Measurements from ENCODE around the gene GALNT17. TPM values are rescaled to one million over a fixed set of nuclear protein-coding genes. Genes with fewer than 3 reads are reported as not detected.
A peak's percentile ranks its signal among the peaks of the same experiment; 100 is the strongest.
"Not testable (repeated sequence)": the region's sequence is repeated elsewhere in the genome, so short reads cannot be mapped to it uniquely, and the experiment has no call there.

Gene GALNT17
- total and polyA plus RNA-seq, 4 donors = 2.8 to 10.8 (median 7.4) TPM

GRCh38 chr7:71733107-71733870, 601.3 kb downstream of the GALNT17 start:
- 6% methylated on average over 29 of the region's 29 CpGs for WGBS, 2 donors
- H3K27ac ChIP-seq (ENCODE audit: low read depth in 1 of 2, low read length in 1 of 2) = no peak overlapping the region
- H3K4me1 ChIP-seq (ENCODE audit: control insufficient read depth in 5 of 5, insufficient read depth in 5 of 5, low read length in 5 of 5) = peaks cover 0 to 12% (median 2%) of the 10 kb centered on the region in 5 donors
- peaks cover 0 to 3% (median 0%) of the 10 kb centered on the region in 3 donors for H3K27me3 ChIP-seq (ENCODE audit: control insufficient read depth in 3 of 3, insufficient read depth in 3 of 3, low read length in 2 of 3)
- DNase-seq (peak; percentile 87 to 88 (median 88)), ATAC-seq (ENCODE audit: insufficient read depth, low FRiP score) (peak; percentile 83)
- H3K4me3 ChIP-seq = no peak overlapping the region
- peak; percentile 64 for TF ChIP-seq CTCF (IDR thresholded peaks at IDR 0.05; ENCODE audit: control extremely low read depth, extremely low read depth)
- no peaks in the 10 kb centered on the region for H3K36me3 ChIP-seq (ENCODE audit: control insufficient read depth in 4 of 4, insufficient read depth in 4 of 4, low read length in 4 of 4)
- peaks cover 0 to 5% (median 0%) of the 10 kb centered on the region in 4 donors for H3K9me3 ChIP-seq (ENCODE audit: control insufficient read depth in 4 of 4, insufficient read depth in 3 of 4, low read length in 3 of 4)
- no peak overlapping the region for H3K9ac ChIP-seq (ENCODE audit: insufficient read depth in 1 of 2, low read length in 2 of 2)

GRCh38 chr7:71735961-71736556, 604.1 kb downstream of the GALNT17 start:
- 36 to 39% methylated on average over 7 of the region's 7 CpGs for WGBS, 2 donors
- ATAC-seq (ENCODE audit: insufficient read depth, low FRiP score) (peak; percentile 55), DNase-seq (peak; percentile 79 to 89 (median 86))
- H3K27ac ChIP-seq (ENCODE audit: low read depth in 1 of 2, low read length in 1 of 2) = no peak overlapping the region
- no peak overlapping the region for H3K4me3 ChIP-seq
- peak; percentile 56 for TF ChIP-seq CTCF (IDR thresholded peaks at IDR 0.05; ENCODE audit: control extremely low read depth, extremely low read depth)
- H3K9ac ChIP-seq (ENCODE audit: insufficient read depth in 1 of 2, low read length in 2 of 2) = no peak overlapping the region
- peaks cover 0 to 22% (median 7%) of the 10 kb centered on the region in 5 donors for H3K4me1 ChIP-seq (ENCODE audit: control insufficient read depth in 5 of 5, insufficient read depth in 5 of 5, low read length in 5 of 5)
- H3K27me3 ChIP-seq (ENCODE audit: control insufficient read depth in 3 of 3, insufficient read depth in 3 of 3, low read length in 2 of 3) = peaks cover 0 to 3% (median 0%) of the 10 kb centered on the region in 3 donors
- H3K36me3 ChIP-seq (ENCODE audit: control insufficient read depth in 4 of 4, insufficient read depth in 4 of 4, low read length in 4 of 4) = no peaks in the 10 kb centered on the region
- H3K9me3 ChIP-seq (ENCODE audit: control insufficient read depth in 4 of 4, insufficient read depth in 3 of 4, low read length in 3 of 4) = no peaks in the 10 kb centered on the region

- H3K4me1 ChIP-seq (ENCODE audit: control insufficient read depth in 5 of 5, insufficient read depth in 5 of 5, low read length in 5 of 5) = peaks cover 0 to 10% (median 2%) of the 10 kb centered on the region in 5 donors
- not testable (repeated sequence) for H3K9ac ChIP-seq (ENCODE audit: insufficient read depth in 1 of 2, low read length in 2 of 2); H3K27me3 ChIP-seq (ENCODE audit: control insufficient read depth in 3 of 3, insufficient read depth in 3 of 3, low read length in 2 of 3); H3K4me3 ChIP-seq; H3K9me3 ChIP-seq (ENCODE audit: control insufficient read depth in 4 of 4, insufficient read depth in 3 of 4, low read length in 3 of 4); H3K36me3 ChIP-seq (ENCODE audit: control insufficient read depth in 4 of 4, insufficient read depth in 4 of 4, low read length in 4 of 4); ATAC-seq (ENCODE audit: insufficient read depth, low FRiP score); H3K27ac ChIP-seq (ENCODE audit: low read depth in 1 of 2, low read length in 1 of 2); DNase-seq
- WGBS, 2 donors = 90 to 91% methylated on average over 18 to 41 of the region's 42 CpGs
Measured at GRCh38 chr7:71737931-71738540, 606.1 kb downstream of the GALNT17 start.

Measured in lung (tissue), 12 donors.